Activated CD8-positive, alpha-beta memory T cell treated with anti-CD3 and anti-CD28 coated beads, Interleukin-2, amount 50 U/mL, for 24 hours (primary cell): ENCODE data around the gene DST.
"Not testable (repeated sequence)": the region's sequence is repeated elsewhere in the genome, so short reads cannot be mapped to it uniquely, and the experiment has no call there.

ENCODE experiments used
- DNase-seq: peaks from one replicate; pipeline ENCODE4 v3.0.0-alpha.2; 2020; ENCODE audit errors: extremely low read depth

Gene DST

GRCh38 chr6:56571605-56572004 is 71.1 kb downstream of the DST start:
- no peak for DNase-seq

DNA sequence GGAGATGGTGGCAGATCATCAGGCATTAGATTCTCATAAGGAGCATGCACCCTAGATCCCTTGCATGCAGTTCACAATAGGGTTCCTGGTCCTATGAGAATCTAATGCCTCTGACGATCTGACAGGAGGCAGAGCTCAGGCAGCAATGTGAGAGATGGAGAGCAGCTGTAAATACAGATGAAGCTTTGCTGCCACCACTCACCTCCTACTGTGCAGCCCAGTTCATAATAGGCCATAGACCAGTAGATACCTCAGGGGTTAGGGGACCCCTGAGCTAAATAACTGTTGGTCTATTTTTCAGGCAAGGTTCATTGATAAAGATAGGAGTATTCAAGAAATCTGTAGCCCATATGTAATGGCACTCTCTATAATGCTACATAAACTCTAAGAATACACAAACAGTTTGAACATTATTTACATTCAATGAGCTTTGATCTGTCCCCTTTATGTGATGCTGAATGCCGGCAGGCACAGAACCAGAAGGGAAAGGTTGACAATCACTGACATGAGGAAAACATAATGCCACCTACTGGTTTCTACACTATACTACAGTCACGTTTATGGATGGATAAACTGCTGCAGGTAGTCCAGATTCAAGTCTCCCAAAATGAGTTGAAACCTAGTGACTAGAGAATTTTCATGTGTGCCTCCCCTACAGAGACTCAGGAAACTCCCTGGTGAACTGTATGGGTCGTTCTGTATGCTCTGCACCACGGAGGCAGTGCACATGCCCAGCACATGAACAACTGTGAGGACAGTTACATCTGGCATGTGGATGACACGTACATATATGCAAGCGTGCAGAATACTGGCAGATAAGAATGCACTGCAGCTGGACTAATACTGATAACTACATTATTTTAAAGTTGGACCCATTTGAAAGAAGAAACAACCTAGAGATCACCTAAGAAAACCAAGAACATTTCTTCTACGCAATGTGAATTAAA is 72.0 kb downstream of the DST start:
- no peak for DNase-seq

GRCh38 chr6:56567501-56567900 is 75.2 kb downstream of the DST start:
- DNase-seq: no peak

DNA sequence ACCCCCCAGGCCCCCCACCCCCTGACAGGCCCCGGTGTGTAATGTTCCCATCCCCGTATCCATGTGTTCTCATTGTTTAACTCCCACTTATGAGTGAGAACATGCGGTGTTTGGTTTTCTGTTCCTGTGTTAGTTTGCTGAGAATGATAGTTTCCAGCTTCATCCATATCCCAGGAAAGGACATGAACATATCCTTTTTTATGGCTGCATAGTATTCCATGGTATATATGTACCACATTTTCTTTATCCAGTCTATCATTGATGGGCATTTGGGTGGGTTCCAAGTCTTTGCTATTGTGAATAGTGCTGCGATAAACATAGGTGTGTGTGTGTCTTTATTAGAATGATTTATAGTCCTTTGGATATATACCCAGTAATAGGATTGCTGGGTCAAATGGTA is 80.0 kb downstream of the DST start:
- not testable (repeated sequence) for DNase-seq

DNA sequence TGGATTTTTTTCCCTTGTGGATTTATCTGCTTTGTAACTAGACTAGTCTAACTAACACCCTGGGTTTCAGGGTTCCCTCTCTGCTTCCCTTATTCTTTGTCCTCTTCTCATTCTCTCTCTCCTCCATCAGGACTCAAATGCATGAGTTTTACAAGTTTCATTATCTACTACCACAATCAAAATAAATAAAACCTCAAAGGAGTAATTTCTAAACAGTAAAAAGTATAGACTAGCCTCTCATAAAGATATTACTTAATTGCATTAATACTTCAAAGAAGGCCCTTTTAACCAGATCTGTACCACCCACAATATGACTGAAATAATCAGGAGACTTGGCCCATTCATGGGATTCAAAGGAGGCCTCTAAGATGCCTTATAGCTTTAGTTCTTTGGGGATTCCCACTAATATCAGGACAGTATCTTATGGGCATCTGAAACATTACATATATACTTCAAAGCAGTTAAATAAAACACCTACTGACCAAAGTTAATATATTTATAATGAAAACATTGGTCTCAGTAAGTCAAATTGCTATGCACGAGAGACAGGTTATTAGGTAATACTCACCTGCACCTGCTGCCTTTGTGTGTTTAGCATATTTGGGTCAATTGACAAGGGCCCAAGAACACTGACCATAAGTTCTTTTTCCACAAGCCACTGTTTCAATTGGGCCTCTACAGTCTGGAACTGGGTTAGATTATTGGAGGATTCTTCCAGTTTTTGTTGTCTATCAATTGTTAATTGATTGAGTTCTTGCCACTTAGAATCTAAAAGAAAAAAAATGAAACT is 85.7 kb downstream of the DST start:
- no peak for DNase-seq

DNA sequence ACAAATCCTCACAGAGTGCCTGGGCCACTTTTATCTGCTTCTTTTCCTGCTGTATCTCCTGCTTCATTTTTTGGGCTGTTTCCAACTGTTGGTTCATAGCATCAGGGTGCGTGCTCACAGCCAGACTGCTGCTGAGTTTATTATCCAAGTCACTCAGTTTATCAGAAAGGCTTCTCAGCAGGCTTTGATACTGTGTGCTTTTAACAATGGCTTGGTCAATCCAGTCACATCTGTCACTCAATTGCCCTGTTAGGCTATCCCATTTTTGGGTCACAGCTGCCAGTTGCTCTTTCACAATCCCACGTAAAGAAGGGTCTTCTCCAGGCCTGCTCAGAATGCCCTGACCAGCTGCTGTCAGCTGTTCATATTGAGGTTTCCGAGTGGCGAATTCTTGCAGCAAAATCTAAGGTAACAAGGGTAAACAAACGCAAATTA is 87.2 kb downstream of the DST start:
- DNase-seq: no peak

GRCh38 chr6:56552187-56553130 is 90.2 kb downstream of the DST start:
- DNase-seq: no peak

DNA sequence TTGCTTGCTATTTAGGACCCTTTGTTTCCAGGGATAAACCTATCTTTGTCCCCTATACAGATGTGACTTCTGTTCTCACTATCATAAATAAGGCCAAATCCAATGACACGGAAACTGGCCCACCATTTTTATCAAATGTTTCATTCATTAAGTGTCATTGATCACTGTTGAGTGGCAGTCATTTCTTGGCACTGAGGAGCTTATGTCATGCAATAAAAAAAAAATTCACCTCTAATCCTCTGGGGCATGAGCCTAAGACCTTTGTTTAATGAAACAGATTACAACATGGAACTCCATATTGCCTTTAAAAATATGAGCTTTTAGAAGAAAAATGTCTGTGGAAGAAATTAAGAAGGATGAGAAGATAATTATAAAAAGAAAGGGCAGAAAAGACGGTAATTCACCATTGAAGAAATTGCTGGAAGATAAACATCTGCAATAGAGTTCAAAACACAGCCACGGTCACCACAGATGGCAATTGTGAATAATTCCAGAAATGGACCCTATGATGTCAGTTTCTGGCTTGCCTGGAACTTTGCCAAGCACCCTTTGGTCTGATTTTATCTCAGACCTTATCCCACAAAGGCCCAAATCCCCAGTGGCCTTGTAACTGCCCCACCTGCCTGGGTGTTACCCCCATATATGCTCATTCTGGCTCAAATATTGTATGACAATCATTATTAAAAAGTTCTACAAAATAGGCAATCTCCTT is 91.1 kb downstream of the DST start:
- DNase-seq: no peak

DNA sequence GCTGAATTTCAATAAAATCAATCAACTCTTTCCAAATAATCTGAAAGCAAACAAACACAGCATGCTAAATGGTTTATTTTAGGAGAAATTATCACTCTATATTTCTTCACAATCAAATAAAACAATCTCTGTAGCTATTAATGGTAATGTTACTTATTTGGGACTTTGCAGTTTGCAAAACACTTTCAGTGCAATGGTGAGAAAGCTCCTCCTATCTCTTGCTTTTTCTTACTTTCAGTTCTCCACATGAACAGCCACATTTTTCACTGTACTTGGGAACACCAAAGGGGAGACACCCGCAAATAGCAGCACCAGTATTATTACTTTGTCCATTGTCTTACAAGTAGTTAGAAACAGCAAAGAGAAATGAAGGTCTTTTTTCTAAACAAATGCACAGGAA is 92.4 kb downstream of the DST start:
- no peak for DNase-seq

- no peak for DNase-seq
Measured at GRCh38 chr6:56549014-56549413, 93.7 kb downstream of the DST start.

GRCh38 chr6:56547687-56548086 is 95.0 kb downstream of the DST start:
- DNase-seq: no peak

DNA sequence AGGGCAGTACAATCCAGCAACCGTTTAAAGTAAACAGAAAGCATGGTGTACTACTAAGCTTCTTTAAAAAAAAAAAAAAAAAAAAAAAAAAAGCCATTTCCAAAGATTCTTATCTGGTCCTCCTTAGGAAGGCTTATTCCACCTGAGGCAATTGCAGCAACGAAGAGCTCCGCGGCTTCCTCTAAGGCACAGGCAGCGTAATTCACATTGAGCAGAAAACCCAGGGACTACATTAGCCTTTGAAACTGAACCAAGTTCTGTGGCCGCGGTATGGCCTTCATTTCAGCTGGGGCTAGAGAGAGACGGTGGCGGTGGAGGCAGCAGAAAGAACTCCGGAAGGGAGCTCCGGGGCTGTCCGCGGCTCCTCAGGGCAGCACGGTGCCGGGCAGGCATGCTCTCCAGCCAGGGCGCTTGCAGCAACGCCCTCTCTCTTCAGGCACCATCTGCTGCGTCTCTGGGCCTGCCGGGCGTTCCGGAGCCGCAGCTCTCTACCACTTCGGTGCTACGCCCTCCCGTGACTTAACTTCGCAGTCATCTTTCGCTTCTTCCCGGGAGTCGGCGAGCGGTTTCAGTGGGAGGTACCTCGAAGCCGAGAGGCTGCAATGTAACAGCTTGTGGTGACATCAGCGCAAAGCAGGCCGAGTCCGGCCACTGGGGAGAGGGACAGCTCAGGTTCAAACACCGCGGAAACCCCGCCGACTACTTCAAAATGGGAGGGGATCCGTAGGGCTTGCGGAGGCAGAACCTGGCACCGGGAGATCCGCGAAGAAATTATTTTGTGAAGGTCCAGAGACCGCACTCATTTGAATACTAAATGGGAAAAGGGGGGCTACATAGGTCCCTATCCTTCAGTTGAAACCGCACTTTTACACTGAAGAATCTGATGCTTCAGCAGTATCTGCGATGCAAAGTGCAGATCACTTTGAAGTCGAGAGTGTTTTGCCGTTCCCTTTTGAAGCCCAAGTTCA is 100.0 kb downstream of the DST start:
- DNase-seq: peak; percentile 44

DNA sequence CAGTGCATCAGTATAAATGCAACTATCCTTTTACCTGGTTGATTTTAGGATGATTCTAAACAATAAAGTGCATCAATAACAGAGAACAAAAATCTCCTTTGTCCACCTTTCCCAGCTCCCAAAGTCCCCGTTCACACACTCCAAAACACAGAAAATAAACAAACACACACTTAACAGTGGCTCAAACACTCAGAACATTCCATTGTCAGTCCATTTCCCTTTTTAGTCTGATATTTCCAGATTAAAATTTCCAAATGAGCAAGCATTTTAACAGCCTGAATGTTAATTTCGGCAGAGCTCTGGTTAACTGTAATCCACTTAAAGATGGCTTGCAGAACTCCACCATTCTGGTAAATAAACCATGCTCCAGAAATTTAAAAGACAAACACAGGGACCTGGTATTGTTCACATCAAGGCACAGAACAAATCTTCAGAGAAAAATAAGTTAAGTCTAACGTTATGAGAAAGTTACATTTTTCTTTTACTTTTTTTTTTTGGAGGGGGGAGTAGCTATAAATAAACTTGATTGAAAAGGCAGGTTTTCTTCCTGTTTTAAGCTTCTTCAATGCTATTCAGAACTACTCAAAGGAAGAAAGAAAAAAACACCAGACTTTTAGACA is 100.8 kb downstream of the DST start:
- DNase-seq: no peak

DNA sequence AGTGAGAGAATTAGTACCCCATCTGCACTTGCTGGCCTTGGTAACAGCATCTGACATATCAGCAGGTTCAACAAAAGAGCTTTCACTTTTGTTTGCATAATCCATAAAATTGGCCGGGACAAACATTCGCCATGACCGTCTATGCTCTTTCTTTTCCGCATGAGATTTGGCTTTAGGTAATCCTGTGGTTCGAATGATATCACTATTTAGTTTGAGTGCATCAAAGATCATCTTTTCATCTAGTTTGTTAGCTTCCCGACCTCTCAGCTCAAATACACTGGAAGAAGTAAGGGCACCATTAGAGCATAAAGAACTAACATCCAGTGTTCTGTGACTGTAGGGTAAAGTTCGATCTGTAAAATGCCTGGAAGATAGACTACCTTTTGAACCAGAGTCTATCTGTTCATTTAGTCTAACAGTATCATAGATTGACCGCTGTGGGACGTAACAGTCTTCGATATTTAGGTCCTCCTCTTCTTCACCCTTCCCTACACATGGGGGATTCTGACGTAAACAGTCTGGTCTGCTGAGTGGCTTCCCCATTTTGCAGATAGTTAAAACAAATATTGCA is 101.6 kb downstream of the DST start:
- no peak for DNase-seq

- DNase-seq: no peak
Measured at GRCh38 chr6:56540232-56541029, 102.3 kb downstream of the DST start.

GRCh38 chr6:56539527-56540105 is 103.1 kb downstream of the DST start:
- DNase-seq: no peak

DNA sequence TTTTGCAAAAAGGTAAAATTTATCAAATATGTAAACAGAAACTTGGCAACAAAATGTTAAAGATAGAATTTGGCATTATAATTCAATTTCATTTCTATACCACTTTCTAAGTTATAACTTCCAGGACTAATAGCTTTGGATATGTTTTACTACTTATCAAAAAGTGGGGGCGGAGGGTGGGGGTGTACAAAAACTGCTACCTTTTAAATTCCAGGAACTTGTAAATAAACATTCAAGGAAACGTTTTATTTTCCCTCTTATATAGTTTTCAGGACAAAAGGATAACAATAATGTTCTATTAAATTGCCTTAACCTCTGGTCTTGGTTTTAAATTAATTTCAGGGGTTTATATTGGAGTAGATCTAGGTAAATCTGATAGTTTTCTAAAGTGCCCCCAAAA is 103.8 kb downstream of the DST start:
- DNase-seq: no peak

DNA sequence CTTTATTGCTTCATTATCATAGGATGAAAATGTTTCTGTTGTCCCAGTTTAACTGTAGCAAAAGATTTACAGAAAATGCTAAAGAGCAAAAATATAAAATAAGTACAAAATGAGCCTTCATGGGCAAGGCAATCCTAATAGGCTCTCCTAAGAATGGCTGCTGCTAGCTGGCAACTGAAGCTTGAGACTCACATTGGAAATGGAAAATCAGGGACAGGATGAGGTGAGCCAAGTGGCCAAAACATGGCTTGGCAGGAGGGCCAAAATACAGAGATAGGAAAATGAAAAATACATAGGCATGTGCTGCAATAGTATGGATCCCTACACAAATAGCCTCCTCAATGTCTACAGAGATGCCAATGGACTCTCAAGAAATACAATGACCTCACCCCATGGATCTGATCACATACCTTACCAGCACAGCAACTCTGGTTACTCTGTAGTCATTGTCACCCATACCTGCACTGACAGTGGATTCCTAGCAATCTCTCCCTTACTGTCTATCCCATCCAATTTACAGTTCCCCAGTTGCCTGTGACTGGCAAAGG is 105.4 kb downstream of the DST start:
- DNase-seq: no peak
